ENCODE results near the gene RGL4. TPM values are rescaled to one million over a fixed set of nuclear protein-coding genes. Genes with fewer than 3 reads are reported as not detected.

The RGL4 gene
- total RNA-seq, result not detected in 2 replicates

GRCh38 chr22:23690713-23691112, at the start of gene RGL4:
RGL4 (plus strand) TSS chr22:23691013; CDS start chr22:23692031, 1,018 bp downstream.

Other genes with a start within 250 kb of the RGL4 start
- gene IGLL1, start 110.7 kb upstream of the RGL4 start, total RNA-seq, result not detected in 2 replicates
- not detected in 2 replicates for gene DRICH1, start 58.7 kb upstream of the RGL4 start, total RNA-seq
- gene ZNF70, start 60.1 kb downstream of the RGL4 start, total RNA-seq, result 0.99 and 2.3 TPM in 2 replicates
- gene VPREB3, start 63.4 kb downstream of the RGL4 start, total RNA-seq, result not detected in 2 replicates
- gene C22orf15, start 72.0 kb downstream of the RGL4 start, total RNA-seq, result not detected in 2 replicates
- gene CHCHD10, start 77.0 kb downstream of the RGL4 start, total RNA-seq, result 8.3 and 13.7 TPM in 2 replicates
- 0.38 and 0.47 TPM in 2 replicates for gene MMP11, start 81.8 kb downstream of the RGL4 start, total RNA-seq
- 119 and 127 TPM in 2 replicates for gene SMARCB1, start 96.0 kb downstream of the RGL4 start, total RNA-seq
- gene DERL3, start 148.0 kb downstream of the RGL4 start, total RNA-seq, result 1.4 and 5.6 TPM in 2 replicates
- 3.3 and 3.4 TPM in 2 replicates for gene SLC2A11, start 166.9 kb downstream of the RGL4 start, total RNA-seq
- gene MIF, start 203.4 kb downstream of the RGL4 start, total RNA-seq, result 889 and 913 TPM in 2 replicates

All from hair follicular keratinocyte (primary cell).